HG03354 (cell line): Measurements from ENCODE around the gene MYO9B.

ENCODE experiments used
- ATAC-seq: cut with Tn5 transposase; IDR thresholded peaks from one replicate; pipeline ENCODE4 v1.9.1; 2021; ENCODE audit warnings: mild to moderate bottlenecking; ENCODE audit not compliant: unreplicated experiment, poor library complexity, severe bottlenecking

Gene MYO9B

GRCh38 chr19:17075035-17075863 is at the start of gene MYO9B, which contains the start of gene HAUS8:
Gene MYO9B (plus strand): TSS chr19:17075777. CDS start chr19:17101718, 25,941 bp downstream.
Gene HAUS8 (minus strand): TSS chr19:17075452. CDS start chr19:17075422, 30 bp downstream.
- peak; percentile 82 for ATAC-seq

DNA sequence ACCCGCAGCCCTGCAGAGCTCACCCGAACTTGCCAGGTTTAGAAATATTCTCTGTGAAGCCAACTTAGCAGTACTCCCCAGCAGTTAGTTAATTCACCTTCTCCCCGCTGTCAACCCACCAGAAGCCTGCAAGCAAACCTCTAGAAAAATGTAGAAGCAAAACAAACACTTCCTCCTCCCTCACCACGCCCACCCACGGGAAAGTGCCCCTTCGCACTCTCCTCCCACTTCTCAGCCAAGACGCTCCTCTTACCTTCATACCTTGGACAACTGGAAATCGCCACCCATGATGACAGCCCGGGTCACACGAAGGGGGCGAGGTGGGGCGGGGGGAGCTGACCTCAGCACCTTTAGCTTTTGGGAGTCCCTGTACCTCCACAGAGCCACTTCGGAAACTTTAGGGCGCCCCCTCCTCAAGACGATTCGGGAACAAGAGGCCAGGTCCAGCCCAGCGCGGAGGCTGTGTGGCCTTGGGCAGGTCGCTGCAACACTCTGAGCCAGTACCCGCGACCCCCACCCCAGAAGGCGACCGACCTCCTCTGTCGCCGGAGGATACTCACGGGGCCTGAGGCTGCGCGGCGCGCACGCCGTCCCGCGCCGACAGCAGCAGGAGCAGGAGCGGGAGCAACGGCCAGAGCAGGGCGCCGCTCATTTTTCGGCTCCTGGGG is 49.5 kb upstream of the MYO9B start:
- ATAC-seq = no peak

DNA sequence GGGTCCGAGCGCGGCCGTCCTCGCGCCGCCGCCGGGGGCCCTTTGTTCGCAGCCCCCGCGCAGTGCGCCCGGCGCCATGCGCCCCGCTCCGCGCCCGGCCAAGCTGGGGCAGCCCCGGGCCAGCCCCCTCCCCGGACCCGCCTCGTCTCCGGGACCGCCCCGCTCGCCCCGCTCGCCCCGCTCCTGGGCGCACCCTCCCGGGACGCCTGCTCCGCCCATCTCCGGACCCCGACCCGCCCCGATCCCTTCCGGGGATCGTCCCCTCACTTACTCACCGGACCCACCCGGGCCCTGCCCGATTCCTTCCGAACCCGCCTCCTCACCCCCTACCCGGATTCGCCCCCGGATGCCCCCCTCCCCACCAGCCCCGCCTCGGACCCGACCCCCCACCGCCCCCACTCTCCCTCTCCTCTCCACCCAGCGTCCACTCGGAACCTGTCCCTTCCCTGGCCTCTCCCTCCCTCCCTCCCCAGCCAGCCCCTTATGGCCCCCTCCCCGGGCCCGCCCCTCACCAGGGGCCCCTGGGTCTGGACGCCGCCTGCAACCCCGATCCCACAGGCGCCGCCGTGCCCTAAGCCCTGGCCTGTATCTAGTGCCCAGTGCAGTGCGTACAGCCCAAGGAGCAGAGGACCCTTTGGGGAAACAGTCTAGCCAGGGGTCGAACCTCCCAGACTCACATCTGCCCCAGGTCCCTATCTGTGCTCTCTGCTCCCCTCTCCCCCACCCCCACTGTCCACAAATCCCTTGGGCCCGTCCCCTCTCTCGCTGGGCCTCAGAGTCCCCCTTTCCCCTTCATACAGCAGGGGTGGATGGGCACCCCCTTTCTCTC is 48.7 kb upstream of the MYO9B start, which contains the start of gene CPAMD8:
TSS of gene CPAMD8 (minus strand) at position 105 of the 829 bp plus-strand sequence. CDS start 168 bp downstream, outside the sequence.
- no peak for ATAC-seq

DNA sequence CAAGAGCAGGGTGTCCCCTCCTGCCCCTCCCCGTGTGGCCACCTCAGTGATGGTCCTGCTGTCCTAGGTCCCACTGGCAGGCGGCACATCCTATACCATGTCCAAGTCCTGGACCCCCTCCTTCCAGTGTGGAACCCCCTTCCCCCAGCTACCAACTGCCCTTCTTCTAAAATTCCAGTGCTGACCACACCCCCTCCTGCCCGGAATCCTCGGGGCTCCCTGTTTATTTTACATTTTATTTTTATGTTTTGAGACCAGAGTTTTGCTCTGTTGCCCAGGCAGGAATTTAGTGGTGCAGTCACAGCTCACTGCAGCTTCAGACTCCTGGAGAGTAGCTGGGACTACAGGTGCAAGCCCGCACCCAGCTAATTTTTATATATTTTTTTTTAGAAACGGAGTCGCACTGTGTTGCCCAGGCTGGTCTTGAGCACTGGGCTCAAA is 48.0 kb upstream of the MYO9B start:
- ATAC-seq = no peak

GRCh38 chr19:17031741-17032140 is 43.8 kb upstream of the MYO9B start:
- no peak for ATAC-seq

- no peak for ATAC-seq
These were observed 39.6 kb upstream of the MYO9B start for GRCh38 chr19:17035842-17036424.

DNA sequence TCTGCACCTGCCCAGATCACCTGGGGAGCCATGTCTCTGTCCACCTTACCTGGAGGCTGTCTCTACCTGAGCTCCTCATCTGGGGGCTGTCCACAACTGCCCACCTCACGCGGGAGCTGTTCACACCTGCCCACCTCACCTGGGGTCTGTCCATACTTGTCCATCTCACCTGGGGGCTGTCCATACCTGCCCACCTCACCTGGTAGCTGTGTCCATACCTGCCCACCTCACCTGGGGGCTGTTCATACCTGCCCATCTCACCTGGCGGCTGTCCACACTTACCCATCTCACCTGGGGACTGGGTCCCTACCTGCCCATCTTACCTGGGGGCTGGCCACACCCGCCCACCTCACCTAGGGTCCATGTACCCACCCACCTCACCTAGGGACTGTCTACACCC is 38.9 kb upstream of the MYO9B start:
- no peak for ATAC-seq

GRCh38 chr19:17037184-17037583 is 38.4 kb upstream of the MYO9B start:
- no peak for ATAC-seq

GRCh38 chr19:17037966-17038500 is 37.5 kb upstream of the MYO9B start:
- no peak for ATAC-seq

DNA sequence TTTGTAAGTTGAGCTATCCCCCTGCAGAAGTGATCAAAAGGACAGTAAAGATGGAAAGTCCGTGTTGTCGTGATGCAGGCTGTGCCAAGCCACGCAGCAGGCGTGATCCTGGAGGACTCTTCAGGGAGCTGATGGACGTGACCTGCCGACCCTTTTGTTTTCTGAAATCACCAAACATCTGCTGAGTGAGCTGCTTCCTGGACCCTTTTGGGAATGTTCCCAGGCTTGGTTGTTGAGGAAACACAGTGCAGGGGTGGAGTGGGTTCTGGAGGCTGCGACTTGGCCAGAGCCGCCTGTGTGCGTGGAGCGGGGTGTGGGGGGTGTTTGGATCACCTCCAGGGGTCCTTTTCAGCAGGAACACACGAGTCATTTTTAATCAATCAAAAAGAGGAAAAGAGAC is 33.6 kb upstream of the MYO9B start:
- no peak for ATAC-seq

- ATAC-seq = no peak
These were observed 31.8 kb upstream of the MYO9B start for GRCh38 chr19:17043744-17044143.

DNA sequence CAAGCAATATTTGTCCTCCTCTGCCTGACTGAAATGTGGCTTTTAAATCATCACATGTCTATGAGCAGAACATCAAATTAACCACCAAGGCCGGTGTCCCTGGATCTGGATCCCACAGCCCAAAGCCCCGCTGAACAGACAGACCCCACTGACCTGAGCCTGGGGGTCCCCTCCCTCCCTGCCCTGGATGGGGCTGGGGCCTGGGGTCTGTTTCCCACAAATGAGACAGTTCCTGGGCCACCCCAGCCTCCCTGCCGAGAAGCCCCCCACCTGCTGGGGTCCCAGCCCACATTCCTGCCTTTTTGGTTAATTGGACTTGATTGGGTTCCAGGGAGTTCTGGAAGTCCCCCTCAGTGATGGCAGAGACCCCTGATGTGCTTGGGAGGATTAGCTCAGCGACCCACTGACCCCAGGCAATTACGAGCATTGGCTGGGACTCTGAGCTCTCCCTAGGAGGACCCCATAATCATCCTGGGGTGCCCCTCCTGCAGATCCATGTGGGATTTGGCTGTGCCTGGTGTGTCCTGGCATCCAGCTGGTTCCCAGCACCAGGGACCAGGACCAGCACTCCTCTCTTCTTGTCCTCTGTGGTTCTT is 29.6 kb upstream of the MYO9B start:
- ATAC-seq = no peak

- no peak for ATAC-seq
These were observed 26.6 kb upstream of the MYO9B start for GRCh38 chr19:17048885-17049453.

DNA sequence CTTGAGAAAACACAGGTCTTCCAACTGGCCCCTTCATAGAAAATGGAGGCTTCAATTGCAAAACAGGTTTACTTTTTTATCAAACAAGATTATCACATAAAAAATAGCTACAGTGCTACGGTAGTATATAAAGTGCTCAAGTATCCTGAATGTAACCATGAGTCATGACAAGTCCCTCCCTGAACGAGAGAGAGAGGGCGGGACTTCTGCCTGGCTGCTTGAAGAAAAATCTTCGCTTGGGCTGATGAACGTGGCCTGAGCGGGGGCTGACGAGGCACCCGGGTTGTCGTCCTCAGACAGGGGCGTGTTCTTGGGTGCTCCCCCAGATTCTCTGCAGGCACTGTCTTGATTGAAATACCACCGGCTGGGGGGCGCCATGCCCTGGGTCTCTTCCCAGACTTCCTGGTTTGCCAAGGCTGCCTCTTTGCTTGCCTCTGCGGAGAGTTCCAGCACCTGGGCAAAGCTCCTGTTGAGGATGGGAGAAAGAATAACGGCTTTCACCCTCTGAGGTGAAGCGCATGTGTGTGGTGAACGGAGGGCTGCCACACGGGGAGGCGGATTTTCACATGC is 25.8 kb upstream of the MYO9B start:
- ATAC-seq = no peak

- ATAC-seq = no peak
These were observed 23.1 kb upstream of the MYO9B start for GRCh38 chr19:17052439-17052838.

DNA sequence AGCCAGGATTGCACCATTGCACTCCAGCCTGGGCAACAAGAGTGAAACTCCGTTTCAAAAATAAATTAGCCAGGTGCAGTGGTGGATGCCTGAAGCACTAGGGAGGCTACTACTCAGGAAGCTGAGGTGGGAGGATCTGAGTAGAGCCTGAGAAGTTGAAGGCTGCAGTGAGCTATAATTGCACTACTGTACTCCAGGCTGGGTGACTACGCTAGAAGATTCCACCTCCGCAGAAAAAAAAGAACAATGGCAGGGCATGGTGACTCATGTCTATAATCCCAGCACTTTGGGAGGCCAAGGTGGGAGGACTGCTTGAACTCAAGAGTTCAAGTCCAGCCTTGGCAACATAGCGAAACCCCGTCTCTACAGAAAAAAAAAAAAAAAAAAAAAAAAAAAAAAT is 20.8 kb upstream of the MYO9B start:
- ATAC-seq = no peak

DNA sequence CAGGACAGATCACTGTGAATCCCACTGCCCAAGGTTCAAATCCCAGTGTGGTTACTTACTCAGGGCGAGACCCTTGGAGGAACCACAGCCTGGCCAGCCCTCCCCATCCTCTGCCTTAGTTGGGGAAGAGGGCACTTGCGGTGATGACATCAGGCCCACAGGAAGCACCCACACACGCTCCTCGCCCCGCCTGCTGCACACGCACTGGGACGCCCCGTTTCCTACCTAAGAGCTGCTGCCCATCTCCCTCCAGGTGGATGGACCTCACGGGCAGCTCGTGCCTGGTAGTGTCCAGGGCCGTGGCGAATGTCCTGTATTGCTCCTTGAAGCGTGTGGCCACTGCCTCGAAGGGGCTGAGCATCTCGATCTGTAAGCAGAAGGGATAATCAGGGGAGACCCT is 19.9 kb upstream of the MYO9B start:
- ATAC-seq = no peak

GRCh38 chr19:17058236-17058635 is 17.3 kb upstream of the MYO9B start:
- ATAC-seq = no peak
